Right lobe of liver (tissue), 4 donors: ENCODE data around the gene GIT2.

Experiments used
- POLR2A ChIP-seq: fragments of 450-650 bp; IDR thresholded peaks from one replicate; pipeline ENCODE4 v1.6.1; 2017; ENCODE audit warnings: antibody characterized with exemption, mild to moderate bottlenecking
- TF ChIP-seq, protein P1 (sequence below), 4 donors: fragments of 200-600 bp in 3 of 4; fragments of 450-650 bp in 1 of 4; IDR thresholded peaks; one replicate each; pipeline versions ENCODE4 v1.5.1 to v1.8.0; 2016 to 2022; ENCODE audit warnings: antibody characterized with exemption in 4 of 4, mild to moderate bottlenecking in 2 of 4
- donor health status: DM: no; HTN: no; CAD: no.
- donor health status: DM: no; HTN: no; CAD: no.
- donor health status: DM: no; HTN: yes; CAD: no.

DNA sequence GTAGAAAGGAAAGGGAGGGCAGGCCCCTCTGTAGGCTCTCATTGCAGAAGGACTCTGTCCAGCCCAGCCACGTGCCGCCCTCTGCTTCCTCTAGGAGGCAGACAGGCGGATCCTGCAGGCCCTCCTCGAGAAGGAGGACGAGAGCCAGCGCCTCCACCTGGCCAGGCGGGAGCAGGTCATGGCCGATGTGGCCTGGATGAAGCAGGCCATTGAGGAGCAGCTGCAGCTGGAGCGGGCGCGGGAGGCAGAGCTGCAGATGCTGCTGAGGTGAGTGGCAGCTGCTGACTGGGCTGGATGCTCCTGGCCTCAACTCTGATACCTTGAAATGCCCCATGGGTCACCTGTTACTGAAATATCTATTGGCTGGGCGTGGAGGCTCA, 85.2 kb downstream of the GIT2 start:
- TF ChIP-seq, protein P1, sequence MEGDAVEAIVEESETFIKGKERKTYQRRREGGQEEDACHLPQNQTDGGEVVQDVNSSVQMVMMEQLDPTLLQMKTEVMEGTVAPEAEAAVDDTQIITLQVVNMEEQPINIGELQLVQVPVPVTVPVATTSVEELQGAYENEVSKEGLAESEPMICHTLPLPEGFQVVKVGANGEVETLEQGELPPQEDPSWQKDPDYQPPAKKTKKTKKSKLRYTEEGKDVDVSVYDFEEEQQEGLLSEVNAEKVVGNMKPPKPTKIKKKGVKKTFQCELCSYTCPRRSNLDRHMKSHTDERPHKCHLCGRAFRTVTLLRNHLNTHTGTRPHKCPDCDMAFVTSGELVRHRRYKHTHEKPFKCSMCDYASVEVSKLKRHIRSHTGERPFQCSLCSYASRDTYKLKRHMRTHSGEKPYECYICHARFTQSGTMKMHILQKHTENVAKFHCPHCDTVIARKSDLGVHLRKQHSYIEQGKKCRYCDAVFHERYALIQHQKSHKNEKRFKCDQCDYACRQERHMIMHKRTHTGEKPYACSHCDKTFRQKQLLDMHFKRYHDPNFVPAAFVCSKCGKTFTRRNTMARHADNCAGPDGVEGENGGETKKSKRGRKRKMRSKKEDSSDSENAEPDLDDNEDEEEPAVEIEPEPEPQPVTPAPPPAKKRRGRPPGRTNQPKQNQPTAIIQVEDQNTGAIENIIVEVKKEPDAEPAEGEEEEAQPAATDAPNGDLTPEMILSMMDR (IDR thresholded peaks at IDR 0.05) = peak; percentile 12 to 42 (median 20)
- no peak for TF ChIP-seq POLR2A
